IPS-11a (cell line): ENCODE data around the gene BICC1.

Experiments
- H3K4me3 ChIP-seq: one replicate; pipeline ENCODE4 v1.5.1; 2013; ENCODE audit warnings: low read depth, low read length, control low read depth

The BICC1 gene

GRCh38 chr10:58645416-58646146, 132.9 kb downstream of the BICC1 start:
- no peak overlapping the region for H3K4me3 ChIP-seq

GRCh38 chr10:58647376-58648112, 134.9 kb downstream of the BICC1 start:
- H3K4me3 ChIP-seq, result no peak overlapping the region

GRCh38 chr10:58648131-58648530, 135.5 kb downstream of the BICC1 start:
- H3K4me3 ChIP-seq, result no peak overlapping the region

GRCh38 chr10:58651040-58651439, 138.4 kb downstream of the BICC1 start:
- H3K4me3 ChIP-seq, result no peak overlapping the region

GRCh38 chr10:58651742-58652141, 139.1 kb downstream of the BICC1 start:
- H3K4me3 ChIP-seq, result no peak overlapping the region

GRCh38 chr10:58653139-58653538, 140.5 kb downstream of the BICC1 start:
- H3K4me3 ChIP-seq, result no peak overlapping the region

- H3K4me3 ChIP-seq, result no peak overlapping the region
These were observed 148.0 kb downstream of the BICC1 start for GRCh38 chr10:58660575-58661255.

- H3K4me3 ChIP-seq, result no peak overlapping the region
These were observed 148.7 kb downstream of the BICC1 start for GRCh38 chr10:58661336-58661735.

GRCh38 chr10:58661902-58662301, 149.2 kb downstream of the BICC1 start:
- no peak overlapping the region for H3K4me3 ChIP-seq

GRCh38 chr10:58662314-58662713, 149.6 kb downstream of the BICC1 start:
- no peak overlapping the region for H3K4me3 ChIP-seq

- no peak overlapping the region for H3K4me3 ChIP-seq
These were observed 152.7 kb downstream of the BICC1 start for GRCh38 chr10:58665361-58665760.

- H3K4me3 ChIP-seq, result no peak overlapping the region
These were observed 153.4 kb downstream of the BICC1 start for GRCh38 chr10:58666024-58666423.

- no peak overlapping the region for H3K4me3 ChIP-seq
These were observed 155.1 kb downstream of the BICC1 start for GRCh38 chr10:58667658-58668310.

- H3K4me3 ChIP-seq, result no peak overlapping the region
These were observed 160.2 kb downstream of the BICC1 start for GRCh38 chr10:58672845-58673244.

GRCh38 chr10:58674251-58674650, 161.6 kb downstream of the BICC1 start:
- no peak overlapping the region for H3K4me3 ChIP-seq

GRCh38 chr10:58675321-58675720, 162.6 kb downstream of the BICC1 start:
- no peak overlapping the region for H3K4me3 ChIP-seq

GRCh38 chr10:58691528-58691927, 178.9 kb downstream of the BICC1 start:
- H3K4me3 ChIP-seq, result no peak overlapping the region

GRCh38 chr10:58693919-58694318, 181.2 kb downstream of the BICC1 start:
- no peak overlapping the region for H3K4me3 ChIP-seq

GRCh38 chr10:58695022-58695421, 182.3 kb downstream of the BICC1 start:
- H3K4me3 ChIP-seq, result no peak overlapping the region

GRCh38 chr10:58696736-58697135, 184.1 kb downstream of the BICC1 start:
- no peak overlapping the region for H3K4me3 ChIP-seq

- no peak overlapping the region for H3K4me3 ChIP-seq
These were observed 185.0 kb downstream of the BICC1 start for GRCh38 chr10:58697691-58698090.
